ENCODE measurements around the gene HMMR. TPM values are rescaled to one million over a fixed set of nuclear protein-coding genes. Genes with fewer than 3 reads are reported as not detected.
A peak's percentile ranks its signal among the peaks of the same experiment; 100 is the strongest.
"Not testable (repeated sequence)": the region's sequence is repeated elsewhere in the genome, so short reads cannot be mapped to it uniquely, and the experiment has no call there.

The HMMR gene
- total RNA-seq, result 100 to 1,000 TPM; 109 to 118 TPM

- Mint-ChIP-seq H3K9me3 (no peaks in the 10 kb centered on the region), H3K4me3 (peak within 1 kb of the TSS; percentile 96), H3K36me3 (peaks cover 39% of the 10 kb centered on the region), H3K27me3 (peaks cover 4% of the 10 kb centered on the region), H3K27ac (peak within 1 kb of the TSS; percentile 100), H3K4me1 (ENCODE audit: low read depth) (peaks cover 33% of the 10 kb centered on the region)
- POLR2A ChIA-PET, result interaction anchor here (0.9 to 6.2 kb wide), 4 partner anchors 17 to 55 kb away, joined by 3 to 235 read pairs (median 67); partner anchors contain the start of genes CCNG1 and MAT2B
- no peak for DNase-seq
- CTCF ChIA-PET, result interaction anchor here (0.7 to 4.4 kb wide), 9 partner anchors 13 to 104 kb away, joined by 3 to 47 read pairs (median 6); partner anchors contain the start of genes CCNG1 and MAT2B
- intact Hi-C loops (cut with micrococcal nuclease), result loop anchor here (1.0 kb wide), 2 partner anchors 23 to 46 kb away; partner anchors contain the start of gene CCNG1
Observed at GRCh38 chr5:163460562-163461171, at the start of gene HMMR. Gene HMMR (plus strand): TSS chr5:163460632. CDS start chr5:163460693, 61 bp downstream.

- H3K27me3 Mint-ChIP-seq, result peaks cover 28% of the 10 kb centered on the region
- CTCF ChIA-PET; H3K9me3 Mint-ChIP-seq; intact Hi-C loops (cut with micrococcal nuclease); POLR2A ChIA-PET; DNase-seq; H3K27ac Mint-ChIP-seq; H3K36me3 Mint-ChIP-seq; H3K4me3 Mint-ChIP-seq; H3K4me1 Mint-ChIP-seq (ENCODE audit: low read depth): not testable (repeated sequence)
Observed at GRCh38 chr5:163415673-163416072, 44.8 kb upstream of the HMMR start.

- CTCF ChIA-PET, result interaction anchor here (2.2 to 2.5 kb wide), 2 partner anchors 16 to 77 kb away, joined by 5 to 13 read pairs; no protein-coding TSS in a partner anchor
- Mint-ChIP-seq H3K4me3 (no peak overlapping the region), H3K27me3 (peaks cover 6% of the 10 kb centered on the region), H3K27ac (no peak overlapping the region), H3K36me3 (no peaks in the 10 kb centered on the region), H3K9me3 (no peaks in the 10 kb centered on the region), H3K4me1 (ENCODE audit: low read depth) (peaks cover 5% of the 10 kb centered on the region)
- no peak for DNase-seq
- intact Hi-C loops (cut with micrococcal nuclease), result no loop called here
- POLR2A ChIA-PET, result no interaction called here
Observed at GRCh38 chr5:163424836-163425235, 35.6 kb upstream of the HMMR start.

GRCh38 chr5:163426128-163426527 lies 34.3 kb upstream of the HMMR start:
- H3K36me3 Mint-ChIP-seq; H3K4me1 Mint-ChIP-seq (ENCODE audit: low read depth); DNase-seq; POLR2A ChIA-PET; intact Hi-C loops (cut with micrococcal nuclease); H3K27ac Mint-ChIP-seq; H3K4me3 Mint-ChIP-seq; H3K9me3 Mint-ChIP-seq; H3K27me3 Mint-ChIP-seq: not testable (repeated sequence)
- CTCF ChIA-PET, result interaction anchor here (2.5 kb wide), 1 partner anchor 17 kb away, joined by 13 read pairs; no protein-coding TSS in a partner anchor

GRCh38 chr5:163432544-163432943 lies 27.9 kb upstream of the HMMR start:
- Mint-ChIP-seq H3K27me3 (peaks cover 2% of the 10 kb centered on the region), H3K36me3 (no peaks in the 10 kb centered on the region), H3K4me3 (no peak overlapping the region), H3K4me1 (ENCODE audit: low read depth) (peaks cover 10% of the 10 kb centered on the region), H3K9me3 (no peaks in the 10 kb centered on the region), H3K27ac (no peak overlapping the region)
- intact Hi-C loops (cut with micrococcal nuclease), result no loop called here
- DNase-seq, result no peak
- POLR2A ChIA-PET, result no interaction called here
- CTCF ChIA-PET, result no interaction called here

- no peaks in the 10 kb centered on the region for H3K9me3 Mint-ChIP-seq
- H3K4me1 Mint-ChIP-seq (ENCODE audit: low read depth), result peaks cover 14% of the 10 kb centered on the region
- peaks cover 2% of the 10 kb centered on the region for H3K27me3 Mint-ChIP-seq
- DNase-seq, result no peak
- ChIA-PET POLR2A (no interaction called here), CTCF (interaction anchor here (1.4 kb wide), 1 partner anchor 26 kb away, joined by 4 read pairs; no protein-coding TSS in a partner anchor)
- no peak overlapping the region for H3K4me3 Mint-ChIP-seq
- H3K27ac Mint-ChIP-seq, result no peak overlapping the region
- no peaks in the 10 kb centered on the region for H3K36me3 Mint-ChIP-seq
- intact Hi-C loops (cut with micrococcal nuclease), result no loop called here
Observed at GRCh38 chr5:163433271-163433670, 27.2 kb upstream of the HMMR start.

GRCh38 chr5:163434401-163434866 lies 26.0 kb upstream of the HMMR start:
- Mint-ChIP-seq H3K4me1 (ENCODE audit: low read depth) (peaks cover 23% of the 10 kb centered on the region), H3K4me3 (no peak overlapping the region), H3K9me3 (no peaks in the 10 kb centered on the region), H3K27me3 (peaks cover 2% of the 10 kb centered on the region), H3K27ac (no peak overlapping the region), H3K36me3 (peaks cover 3% of the 10 kb centered on the region)
- peak; percentile 16 for DNase-seq
- intact Hi-C loops (cut with micrococcal nuclease), result no loop called here
- POLR2A ChIA-PET, result no interaction called here
- CTCF ChIA-PET, result interaction anchor here (1.4 kb wide), 1 partner anchor 25 kb away, joined by 4 read pairs; no protein-coding TSS in a partner anchor

- no peaks in the 10 kb centered on the region for H3K9me3 Mint-ChIP-seq
- POLR2A ChIA-PET, result no interaction called here
- peaks cover 16% of the 10 kb centered on the region for H3K36me3 Mint-ChIP-seq
- H3K4me1 Mint-ChIP-seq (ENCODE audit: low read depth), result peaks cover 37% of the 10 kb centered on the region
- DNase-seq, result no peak
- peak overlapping the region; percentile 87 for H3K4me3 Mint-ChIP-seq
- H3K27ac Mint-ChIP-seq, result peak overlapping the region; percentile 63
- CTCF ChIA-PET, result no interaction called here
- H3K27me3 Mint-ChIP-seq, result peaks cover 2% of the 10 kb centered on the region
- intact Hi-C loops (cut with micrococcal nuclease), result no loop called here
Observed at GRCh38 chr5:163436515-163436914, 23.9 kb upstream of the HMMR start.

- H3K9me3 Mint-ChIP-seq, result no peaks in the 10 kb centered on the region
- intact Hi-C loops (cut with micrococcal nuclease), result loop anchor here (1.0 kb wide), 2 partner anchors 23 to 68 kb away; partner anchors contain the start of genes HMMR, MAT2B and NUDCD2
- peaks cover 16% of the 10 kb centered on the region for H3K36me3 Mint-ChIP-seq
- DNase-seq, result no peak
- peaks cover 37% of the 10 kb centered on the region for H3K4me1 Mint-ChIP-seq (ENCODE audit: low read depth)
- ChIA-PET POLR2A (interaction anchor here (1.2 to 9.1 kb wide), 2 partner anchors 23 to 70 kb away, joined by 4 to 130 read pairs; partner anchors contain the start of genes HMMR and NUDCD2), CTCF (interaction anchor here (0.6 to 1.8 kb wide), 2 partner anchors 24 to 26 kb away, joined by 3 to 6 read pairs; partner anchors contain the start of genes HMMR and NUDCD2)
- peaks cover 2% of the 10 kb centered on the region for H3K27me3 Mint-ChIP-seq
- H3K4me3 Mint-ChIP-seq, result peak overlapping the region; percentile 87
- H3K27ac Mint-ChIP-seq, result peak overlapping the region; percentile 63
Observed at GRCh38 chr5:163437011-163437308, 23.5 kb upstream of the HMMR start.

GRCh38 chr5:163437309-163438182 lies 22.9 kb upstream of the HMMR start, which contains the start of gene CCNG1:
Gene CCNG1 (plus strand): TSS chr5:163437595. CDS start chr5:163439257, 1,662 bp downstream.
- Mint-ChIP-seq H3K9me3 (no peaks in the 10 kb centered on the region), H3K4me3 (peak within 1 kb of the TSS; percentile 87), H3K36me3 (peaks cover 21% of the 10 kb centered on the region), H3K27me3 (peaks cover 2% of the 10 kb centered on the region), H3K27ac (peak within 1 kb of the TSS; percentile 63), H3K4me1 (ENCODE audit: low read depth) (peaks cover 41% of the 10 kb centered on the region)
- POLR2A ChIA-PET, result interaction anchor here (0.6 to 9.1 kb wide), 5 partner anchors 12 to 69 kb away, joined by 3 to 130 read pairs (median 4); partner anchors contain the start of genes HMMR, MAT2B and NUDCD2
- DNase-seq, result peak; percentile 94
- intact Hi-C loops (cut with micrococcal nuclease), result loop anchor here (1.0 kb wide), 2 partner anchors 23 to 68 kb away; partner anchors contain the start of genes HMMR, MAT2B and NUDCD2
- CTCF ChIA-PET, result interaction anchor here (0.6 to 1.8 kb wide), 5 partner anchors 16 to 68 kb away, joined by 3 to 6 read pairs (median 3); partner anchors contain the start of genes HMMR, MAT2B and NUDCD2

- POLR2A ChIA-PET, result interaction anchor here (1.4 to 9.1 kb wide), 3 partner anchors 21 to 68 kb away, joined by 4 to 130 read pairs (median 5); partner anchors contain the start of genes HMMR and NUDCD2
- DNase-seq, result peak; percentile 31
- Mint-ChIP-seq H3K9me3 (no peaks in the 10 kb centered on the region), H3K27ac (peak overlapping the region; percentile 49), H3K27me3 (no peaks in the 10 kb centered on the region), H3K4me3 (peak overlapping the region; percentile 87), H3K36me3 (peaks cover 27% of the 10 kb centered on the region), H3K4me1 (ENCODE audit: low read depth) (peaks cover 41% of the 10 kb centered on the region)
- CTCF ChIA-PET, result interaction anchor here (2.0 kb wide), 1 partner anchor 20 kb away, joined by 8 read pairs; the partner anchor contains the start of genes HMMR and NUDCD2
- intact Hi-C loops (cut with micrococcal nuclease), result no loop called here
Observed at GRCh38 chr5:163439092-163439425, 21.4 kb upstream of the HMMR start.

Data from activated CD4-positive, alpha-beta memory T cell treated with anti-CD3 and anti-CD28 coated beads for 36 hours (primary cell).